HEK293 (cell line): ENCODE data around the gene TXNDC8.

Source experiments
- CTCF ChIA-PET: fragments of 350-600 bp; formaldehyde crosslinking; extraction: SDS; loops from one replicate; lab custom pipeline; 2021; ENCODE audit warnings: antibody characterized with exemption; lab: Yijun Ruan, JAX
- POLR2A ChIA-PET: fragments of 300-600 bp; formaldehyde crosslinking; extraction: SDS; loops from one replicate; lab custom pipeline; 2020; ENCODE audit warnings: antibody characterized with exemption, inconsistent platforms; lab: Yijun Ruan, JAX
- H3K27ac ChIP-seq: fragments of 200-500 bp; sonication (Bioruptor generic); 2 replicates; pipeline ENCODE4 v1.5.1; 2014; ENCODE audit warnings: low read depth, low read length, control low read depth, inconsistent platforms; ENCODE audit errors: extremely low read depth
- H3K36me3 ChIP-seq, 2 experiments: fragments of 200-500 bp in 1 of 2; sonication (Bioruptor generic) in 1 of 2; 1 replicate in 1 of 2; 2 replicates in 1 of 2; pipeline ENCODE4 v1.5.1; 2014 to 2017; ENCODE audit warnings: inconsistent platforms in 2 of 2, low read length in 2 of 2; ENCODE audit not compliant: control insufficient read depth in 2 of 2, insufficient read depth in 1 of 2
- H3K4me1 ChIP-seq: fragments of 200-500 bp; sonication (Bioruptor generic); 2 replicates; pipeline ENCODE4 v1.5.1; 2014; ENCODE audit warnings: mild to moderate bottlenecking, low read length, inconsistent platforms; ENCODE audit not compliant: control insufficient read depth, insufficient read depth
- H3K4me3 ChIP-seq: 2 replicates; pipeline ENCODE4 v1.5.1; 2011; ENCODE audit warnings: low read depth, mild to moderate bottlenecking, control low read depth, low read length, moderate library complexity
- H3K9me3 ChIP-seq: fragments of 200-500 bp; sonication (Bioruptor generic); 2 replicates; pipeline ENCODE4 v1.5.1; 2014; ENCODE audit warnings: low read depth, low read length, inconsistent platforms; ENCODE audit not compliant: control insufficient read depth, insufficient read depth
- CTCF ChIP-seq: fragments of 450-650 bp; formaldehyde crosslinking; IDR thresholded peaks from 2 replicates; pipeline ENCODE4 v1.5.1; 2016; ENCODE audit warnings: missing biosample characterization, missing genetic modification characterization
- GLIS1 ChIP-seq: fragments of 450-650 bp; formaldehyde crosslinking; IDR thresholded peaks from 2 replicates; pipeline ENCODE4 v1.5.1; 2016; ENCODE audit warnings: missing biosample characterization, missing genetic modification characterization
- GLIS2 ChIP-seq: fragments of 450-650 bp; formaldehyde crosslinking; IDR thresholded peaks from 2 replicates; pipeline ENCODE4 v1.5.1; 2016; ENCODE audit warnings: missing biosample characterization, missing genetic modification characterization
- HOXC10 ChIP-seq: sonication (generic); formaldehyde crosslinking; IDR thresholded peaks from 2 replicates; pipeline ENCODE4 v1.8.1; 2023; ENCODE audit warnings: mild to moderate bottlenecking, missing genetic modification reagents
- IKZF3 ChIP-seq: fragments of 450-650 bp; IDR thresholded peaks from 2 replicates; pipeline ENCODE4 v1.5.0; 2018; ENCODE audit warnings: missing biosample characterization, mild to moderate bottlenecking, missing genetic modification characterization, moderate library complexity
- KLF10 ChIP-seq: fragments of 450-650 bp; IDR thresholded peaks from 2 replicates; pipeline ENCODE4 v1.5.1; 2018; ENCODE audit warnings: missing biosample characterization, mild to moderate bottlenecking, missing genetic modification characterization
- KLF16 ChIP-seq: fragments of 450-650 bp; formaldehyde crosslinking; IDR thresholded peaks from 2 replicates; pipeline ENCODE4 v1.5.1; 2017; ENCODE audit warnings: missing biosample characterization, missing genetic modification characterization
- KLF17 ChIP-seq: fragments of 450-650 bp; formaldehyde crosslinking; IDR thresholded peaks from 2 replicates; pipeline ENCODE4 v1.5.1; 2016; ENCODE audit warnings: missing biosample characterization, missing genetic modification characterization
- KLF7 ChIP-seq: fragments of 450-650 bp; formaldehyde crosslinking; IDR thresholded peaks from 2 replicates; pipeline ENCODE4 v1.5.1; 2016; ENCODE audit warnings: missing biosample characterization, missing genetic modification characterization, borderline replicate concordance
- KLF9 ChIP-seq: fragments of 450-650 bp; formaldehyde crosslinking; IDR thresholded peaks from 2 replicates; pipeline ENCODE4 v1.5.1; 2016; ENCODE audit warnings: missing biosample characterization, missing genetic modification characterization, low read depth
- MEIS1 ChIP-seq: sonication (generic); formaldehyde crosslinking; IDR thresholded peaks from 2 replicates; pipeline ENCODE4 v1.8.1; 2022; ENCODE audit warnings: missing genetic modification reagents, mild to moderate bottlenecking, borderline replicate concordance
- SP2 ChIP-seq: fragments of 450-650 bp; formaldehyde crosslinking; IDR thresholded peaks from 2 replicates; pipeline ENCODE4 v1.5.1; 2016; ENCODE audit warnings: missing biosample characterization, missing genetic modification characterization
- ZBTB10 ChIP-seq: fragments of 450-650 bp; formaldehyde crosslinking; IDR thresholded peaks from 2 replicates; pipeline ENCODE4 v1.5.1; 2016; ENCODE audit warnings: missing biosample characterization, missing genetic modification characterization
- ZBTB20 ChIP-seq: fragments of 450-650 bp; formaldehyde crosslinking; IDR thresholded peaks from 2 replicates; pipeline ENCODE4 v1.5.1; 2016; ENCODE audit warnings: missing biosample characterization, missing genetic modification characterization
- ZBTB26 ChIP-seq: fragments of 450-650 bp; formaldehyde crosslinking; optimal IDR thresholded peaks from 2 replicates; pipeline ENCODE3; 2016; ENCODE audit warnings: missing biosample characterization, mild to moderate bottlenecking, missing genetic modification characterization
- ZBTB8A ChIP-seq: fragments of 450-650 bp; formaldehyde crosslinking; IDR thresholded peaks from 2 replicates; pipeline ENCODE4 v1.5.1; 2016; ENCODE audit warnings: missing biosample characterization, missing genetic modification characterization
- ZEB2 ChIP-seq: fragments of 450-650 bp; formaldehyde crosslinking; IDR thresholded peaks from 2 replicates; pipeline ENCODE4 v1.5.1; 2016; ENCODE audit warnings: missing biosample characterization, missing genetic modification characterization
- ZFP41 ChIP-seq: fragments of 450-650 bp; formaldehyde crosslinking; IDR thresholded peaks from 2 replicates; pipeline ENCODE4 v1.5.1; 2016; ENCODE audit warnings: missing biosample characterization, missing genetic modification characterization, borderline replicate concordance
- ZIC2 ChIP-seq: fragments of 450-650 bp; formaldehyde crosslinking; IDR thresholded peaks from 2 replicates; pipeline ENCODE4 v1.5.1; 2016; ENCODE audit warnings: missing biosample characterization, missing genetic modification characterization
- ZNF121 ChIP-seq: fragments of 450-650 bp; formaldehyde crosslinking; IDR thresholded peaks from 2 replicates; pipeline ENCODE4 v1.5.1; 2016; ENCODE audit warnings: missing biosample characterization, missing genetic modification characterization
- ZNF174 ChIP-seq: fragments of 450-650 bp; formaldehyde crosslinking; IDR thresholded peaks from 2 replicates; pipeline ENCODE4 v1.5.0; 2017; ENCODE audit warnings: missing biosample characterization, mild to moderate bottlenecking, missing genetic modification characterization
- ZNF324 ChIP-seq: fragments of 450-650 bp; formaldehyde crosslinking; IDR thresholded peaks from 2 replicates; pipeline ENCODE4 v1.5.1; 2016; ENCODE audit warnings: missing biosample characterization, missing genetic modification characterization
- ZNF341 ChIP-seq: fragments of 450-650 bp; formaldehyde crosslinking; IDR thresholded peaks from 2 replicates; pipeline ENCODE4; 2016; ENCODE audit warnings: low read depth, missing biosample characterization, missing genetic modification characterization
- ZNF571 ChIP-seq: fragments of 450-650 bp; formaldehyde crosslinking; IDR thresholded peaks from 2 replicates; pipeline ENCODE4 v1.5.0; 2017; ENCODE audit warnings: missing biosample characterization, missing genetic modification characterization
- ZNF600 ChIP-seq: fragments of 450-650 bp; formaldehyde crosslinking; IDR thresholded peaks from 2 replicates; pipeline ENCODE4 v1.5.1; 2016; ENCODE audit warnings: missing biosample characterization, missing genetic modification characterization
- ZNF623 ChIP-seq: fragments of 450-650 bp; formaldehyde crosslinking; IDR thresholded peaks from 2 replicates; pipeline ENCODE4 v1.5.1; 2016; ENCODE audit warnings: missing biosample characterization, missing genetic modification characterization
- ZNF660 ChIP-seq: fragments of 450-650 bp; IDR thresholded peaks from 2 replicates; pipeline ENCODE4 v1.5.1; 2018; ENCODE audit warnings: missing biosample characterization, mild to moderate bottlenecking, missing genetic modification characterization
- ZNF76 ChIP-seq: fragments of 450-650 bp; formaldehyde crosslinking; IDR thresholded peaks from 2 replicates; pipeline ENCODE4; 2016; ENCODE audit warnings: low read depth, missing biosample characterization, missing genetic modification characterization, borderline replicate concordance
- ZSCAN4 ChIP-seq: fragments of 450-650 bp; formaldehyde crosslinking; IDR thresholded peaks from 2 replicates; pipeline ENCODE4 v1.5.1; 2017; ENCODE audit warnings: missing biosample characterization, missing genetic modification characterization

TXNDC8 gene

GRCh38 chr9:110255463-110256379, 81.9 kb downstream of the TXNDC8 start:
- Histone ChIP-seq H3K9me3 (no peaks in the 10 kb centered on the region), H3K4me3 (peak overlapping the region; percentile 87), H3K36me3 (peaks cover 0 to under 1% of the 10 kb centered on the region in 2 experiments; a peak in 2 of 3 replicates), H3K27ac (peak overlapping the region; percentile 95), H3K4me1 (0 out of 2 replicates have a peak, but pooled peaks cover 2% of the 10 kb centered on the region)
- ChIA-PET CTCF (interaction anchor here (0.7 kb wide), 1 partner anchor 928 kb away, joined by 3 read pairs; no protein-coding TSS in a partner anchor), POLR2A (interaction anchor here (0.5 to 1.3 kb wide), 21 partner anchors 8 to 1008 kb away, joined by 3 to 14 read pairs (median 3); partner anchors contain the start of gene SVEP1)
- TF ChIP-seq KLF9 (tag by site-specific recombination) (peak; percentile 48), ZBTB8A (peak; percentile 47), ZNF174 (tag by site-specific recombination) (no peak), ZNF600 (tag by site-specific recombination) (0 out of 2 replicates have a peak, but pooled peaks have one; percentile 15), ZBTB26 (peak; percentile 85), ZFP41 (tag by site-specific recombination) (no peak), CTCF (tag by site-specific recombination) (peak; percentile 18; the same call in 1 of the 2 replicates), KLF16 (tag by site-specific recombination) (0 out of 2 replicates have a peak, but pooled peaks have one; percentile 34), GLIS2 (tag by site-specific recombination) (peak; percentile 90), KLF7 (peak; percentile 58; the same call in 1 of the 2 replicates), ZNF76 (tag by site-specific recombination) (0 out of 2 replicates have a peak, but pooled peaks have one; percentile 20), ZBTB10 (0 out of 2 replicates have a peak, but pooled peaks have one; percentile 15), KLF10 (tag by site-specific recombination) (0 out of 2 replicates have a peak, but pooled peaks have one; percentile 37), ZNF623 (tag by site-specific recombination) (no peak), ZNF121 (tag by site-specific recombination) (no peak), HOXC10 (CRISPR knock-in tag) (peak; percentile 63; the same call in 1 of the 2 replicates), GLIS1 (tag by site-specific recombination) (peak; percentile 87), ZNF324 (tag by site-specific recombination) (no peak), SP2 (tag by site-specific recombination) (peak; percentile 25), ZBTB20 (peak; percentile 39; the same call in 1 of the 2 replicates), ZNF341 (tag by site-specific recombination) (peak; percentile 17; the same call in 1 of the 2 replicates), ZEB2 (peak; percentile 44; the same call in 1 of the 2 replicates), ZNF571 (tag by site-specific recombination) (no peak), ZSCAN4 (tag by site-specific recombination) (no peak), ZIC2 (tag by site-specific recombination) (peak; percentile 86), IKZF3 (tag by site-specific recombination) (0 out of 2 replicates have a peak, but pooled peaks have one; percentile 7), ZNF660 (tag by site-specific recombination) (0 out of 2 replicates have a peak, but pooled peaks have one; percentile 14), MEIS1 (CRISPR knock-in tag) (peak; percentile 5; the same call in 1 of the 2 replicates), KLF17 (tag by site-specific recombination) (0 out of 2 replicates have a peak, but pooled peaks have one; percentile 23)
